HG03521 (cell line): ENCODE results near the gene OR51L1.

Source experiments
- ATAC-seq: cut with Tn5 transposase; IDR thresholded peaks from one replicate; pipeline ENCODE4 v1.9.1; 2021; ENCODE audit warnings: mild to moderate bottlenecking, moderate library complexity; ENCODE audit not compliant: unreplicated experiment

Gene OR51L1

GRCh38 chr11:5046226-5046625 is 51.6 kb downstream of the OR51L1 start, which contains the start of gene OR52J3:
OR52J3 (plus strand) TSS chr11:5046526; CDS start chr11:5046526, 0 bp downstream.
- no peak for ATAC-seq

GRCh38 chr11:5046754-5047330 is 52.2 kb downstream of the OR51L1 start:
- no peak for ATAC-seq
